ENCODE results near the gene COL5A1. TPM values are rescaled to one million over a fixed set of nuclear protein-coding genes. Genes with fewer than 3 reads are reported as not detected.
A peak's percentile ranks its signal among the peaks of the same experiment; 100 is the strongest.

Gene COL5A1
- total RNA-seq, 6 experiments from 2014 or later: 196 to 308 (median 225) TPM

GRCh38 chr9:134680393-134681060 lies 38.9 kb downstream of the COL5A1 start:
- H3K4me3 Mint-ChIP-seq: peak overlapping the region; percentile 49; the same call in 1 of the 2 replicates

GRCh38 chr9:134681061-134681661 lies 39.6 kb downstream of the COL5A1 start:
- H3K36me3 Mint-ChIP-seq (ENCODE audit: low read depth): peaks cover 8% of the 10 kb centered on the region
- no peak for DNase-seq
- H3K4me1 Mint-ChIP-seq (ENCODE audit: low read depth): peaks cover 70% of the 10 kb centered on the region
- no peaks in the 10 kb centered on the region for H3K9me3 Mint-ChIP-seq
- H3K27me3 Mint-ChIP-seq (ENCODE audit: insufficient read depth): peaks cover 8% of the 10 kb centered on the region
- H3K4me3 Mint-ChIP-seq: peak overlapping the region; percentile 49
- peak overlapping the region; percentile 77 for H3K27ac Mint-ChIP-seq
- no peak for TF ChIP-seq CTCF (IDR thresholded peaks at IDR 0.05)

More at GRCh38 chr9:134680393-134681060, 38.9 kb downstream of the COL5A1 start:
- H3K9me3 Mint-ChIP-seq: no peaks in the 10 kb centered on the region
- peaks cover 12% of the 10 kb centered on the region for H3K36me3 Mint-ChIP-seq (ENCODE audit: low read depth)
- peak overlapping the region; percentile 77 for H3K27ac Mint-ChIP-seq
- H3K27me3 Mint-ChIP-seq (ENCODE audit: insufficient read depth): peaks cover 8% of the 10 kb centered on the region
- H3K4me1 Mint-ChIP-seq (ENCODE audit: low read depth): peaks cover 77% of the 10 kb centered on the region
- no peak for TF ChIP-seq CTCF (IDR thresholded peaks at IDR 0.05)
- no peak for DNase-seq

- no peak for TF ChIP-seq CTCF (IDR thresholded peaks at IDR 0.05)
- H3K9me3 Mint-ChIP-seq: no peaks in the 10 kb centered on the region
- peak overlapping the region; percentile 7; the same call in 1 of the 2 replicates for H3K4me3 Mint-ChIP-seq
- H3K4me1 Mint-ChIP-seq (ENCODE audit: low read depth): peaks cover 62% of the 10 kb centered on the region
- no peaks in the 10 kb centered on the region; the same call in 1 of the 2 replicates for H3K36me3 Mint-ChIP-seq (ENCODE audit: low read depth)
- peak overlapping the region; percentile 77 for H3K27ac Mint-ChIP-seq
- H3K27me3 Mint-ChIP-seq (ENCODE audit: insufficient read depth): peaks cover 8% of the 10 kb centered on the region
- no peak for DNase-seq
These were observed 40.4 kb downstream of the COL5A1 start for GRCh38 chr9:134682026-134682425.

GRCh38 chr9:134682651-134683364 lies 41.2 kb downstream of the COL5A1 start:
- Mint-ChIP-seq H3K36me3 (ENCODE audit: low read depth) (no peaks in the 10 kb centered on the region; the same call in 1 of the 2 replicates), H3K27ac (no peak overlapping the region), H3K4me1 (ENCODE audit: low read depth) (peaks cover 54% of the 10 kb centered on the region), H3K27me3 (ENCODE audit: insufficient read depth) (peaks cover 8% of the 10 kb centered on the region), H3K9me3 (no peaks in the 10 kb centered on the region), H3K4me3 (no peak overlapping the region)
- DNase-seq: no peak
- no peak for TF ChIP-seq CTCF (IDR thresholded peaks at IDR 0.05)

- Mint-ChIP-seq H3K27me3 (ENCODE audit: insufficient read depth) (peaks cover 5% of the 10 kb centered on the region), H3K4me3 (no peak overlapping the region), H3K36me3 (ENCODE audit: low read depth) (no peaks in the 10 kb centered on the region), H3K27ac (no peak overlapping the region), H3K9me3 (no peaks in the 10 kb centered on the region), H3K4me1 (ENCODE audit: low read depth) (peaks cover 44% of the 10 kb centered on the region)
- DNase-seq: no peak
- TF ChIP-seq CTCF (IDR thresholded peaks at IDR 0.05): no peak
These were observed 42.2 kb downstream of the COL5A1 start for GRCh38 chr9:134683714-134684374.
